HepG2 (cell line): ENCODE data around the gene RMRP. TPM values are rescaled to one million over a fixed set of nuclear protein-coding genes. Genes with fewer than 3 reads are reported as not detected.

Source experiments
- ATAC-seq: fragments of 200-7000 bp; cut with Tn5 transposase; 3 replicates; pipeline ENCODE4 v1.9.1; 2020; ENCODE audit warnings: mild to moderate bottlenecking, moderate library complexity
- BruUV-seq: library from RNA; stranded (reverse); fragments of 400-500 nt; replicated peaks from 2 replicates; lab custom pipeline; 2021; lab: Mats Ljungman, UMichigan
- CTCF ChIA-PET: fragments of 300-600 bp; formaldehyde crosslinking; extraction: SDS; loops from one replicate; lab custom pipeline; 2021; ENCODE audit warnings: low total read pairs, inconsistent platforms, low intra/inter-chr PET ratio; lab: Yijun Ruan, JAX
- POLR2A ChIA-PET: fragments of 350-600 bp; sonication (Branson Sonifier 250); formaldehyde crosslinking; loops from one replicate; lab custom pipeline; 2020; ENCODE audit warnings: antibody characterized with exemption, inconsistent platforms; lab: Yijun Ruan, JAX
- DNase-seq: peaks from one replicate; pipeline ENCODE4 v3.0.0-alpha.2; 2015; ENCODE audit warnings: low spot score
- FAIRE-seq: peaks from 3 replicates; lab custom pipeline; 2011; peaks lifted over from hg19 to GRCh38; lab: Jason Lieb, UNC
- H2AFZ ChIP-seq: one replicate; pipeline ENCODE4 v1.6.1; 2011; ENCODE audit warnings: low read length, inconsistent platforms
- H3K27ac ChIP-seq: fragments of 300-600 bp; 3 replicates; pipeline ENCODE4 v1.8.0; 2011; ENCODE audit warnings: mixed run types, mild to moderate bottlenecking, mixed read lengths, low read length, inconsistent platforms; ENCODE audit not compliant: insufficient read depth; ENCODE audit errors: extremely low read length
- H3K27me3 ChIP-seq, 2 experiments: fragments of 200-600 bp in 1 of 2; 2 replicates in 1 of 2; 3 replicates in 1 of 2; pipeline versions ENCODE4 v1.6.0 to v1.8.0; 2011; ENCODE audit warnings: low read length in 2 of 2, mild to moderate bottlenecking in 2 of 2, moderate library complexity in 2 of 2, inconsistent platforms in 1 of 2; ENCODE audit not compliant: insufficient read depth in 2 of 2, control insufficient read depth in 1 of 2
- H3K36me3 ChIP-seq, 2 experiments: fragments of 200-600 bp in 1 of 2; replicated peaks in 1 of 2; 2 replicates in 1 of 2; 3 replicates in 1 of 2; pipeline versions ENCODE4 v1.5.1 to v1.8.0; 2011; ENCODE audit warnings: low read length in 2 of 2, inconsistent platforms in 1 of 2; ENCODE audit not compliant: insufficient read depth in 2 of 2, control insufficient read depth in 1 of 2
- H3K4me1 ChIP-seq: 2 replicates; pipeline ENCODE4 v1.5.1; 2012; ENCODE audit warnings: low read length, inconsistent platforms; ENCODE audit not compliant: insufficient read depth
- H3K4me2 ChIP-seq: 2 replicates; pipeline ENCODE4 v1.6.0; 2011; ENCODE audit warnings: low read depth, low read length, inconsistent platforms
- H3K4me3 ChIP-seq, 3 experiments: fragments of 200-600 bp in 1 of 3; sonication (generic), shearing (Covaris generic) in 1 of 3; replicated peaks in 1 of 3; 2 replicates each; pipeline ENCODE4 v1.5.1; 2011 to 2016; ENCODE audit warnings: low read length in 3 of 3, inconsistent platforms in 2 of 3, low read depth in 2 of 3, mild to moderate bottlenecking in 2 of 3, control low read depth in 1 of 3, mixed read lengths in 1 of 3; ENCODE audit not compliant: insufficient read depth in 1 of 3
- H3K79me2 ChIP-seq: one replicate; pipeline ENCODE4 v1.6.1; 2011; ENCODE audit warnings: low read length, inconsistent platforms; ENCODE audit not compliant: insufficient read depth
- H3K9ac ChIP-seq: 2 replicates; pipeline ENCODE4 v1.6.0; 2011; ENCODE audit warnings: mild to moderate bottlenecking, low read depth, low read length, inconsistent platforms; ENCODE audit not compliant: insufficient read depth
- H3K9me3 ChIP-seq: 2 replicates; pipeline ENCODE4 v1.5.1; 2012; ENCODE audit warnings: mild to moderate bottlenecking, low read length
- H4K20me1 ChIP-seq: 2 replicates; pipeline ENCODE4 v1.6.0; 2011; ENCODE audit warnings: inconsistent platforms, mild to moderate bottlenecking, low read length, moderate library complexity; ENCODE audit not compliant: insufficient read depth
- RARA ChIP-seq: IDR thresholded peaks from 2 replicates; pipeline ENCODE4 v1.6.1; 2016; ENCODE audit warnings: missing genetic modification reagents, missing compliant biosample characterization
- ZNF512B ChIP-seq: sonication (generic); formaldehyde crosslinking; IDR thresholded peaks from 2 replicates; pipeline ENCODE4 v1.5.1; 2020; ENCODE audit warnings: missing genetic modification reagents, mild to moderate bottlenecking, borderline replicate concordance
- ZNF704 ChIP-seq: sonication (generic); formaldehyde crosslinking; IDR thresholded peaks from 2 replicates; pipeline ENCODE4 v1.8.1; 2023; ENCODE audit warnings: mild to moderate bottlenecking, inconsistent platforms, moderate library complexity, missing genetic modification reagents, borderline replicate concordance
- ZSCAN5A ChIP-seq: sonication (generic); formaldehyde crosslinking; IDR thresholded peaks from 2 replicates; pipeline ENCODE4 v1.8.0; 2022; ENCODE audit warnings: mild to moderate bottlenecking, missing genetic modification reagents, borderline replicate concordance
- WGBS: methylation state at CpG from one replicate; pipeline ENCODE4 v1.1.6; 2017; ENCODE audit warnings: low lambda C conversion rate; 5-methylcytosine and 5-hydroxymethylcytosine counted together
- in situ Hi-C: cut with HindIII; loops from 2 replicates; pipeline ENCODE4 v1.10.0; 2017; ENCODE audit warnings: low pct_unique_long_range_greater_than_20kb; ENCODE audit not compliant: extremely low pct_ligation_motif_present
- intact Hi-C: fragments of 100-400 bp; cut with micrococcal nuclease; formaldehyde crosslinking; loops from one replicate; pipeline ENCODE4 v1.10.0; 2022; ENCODE audit not compliant: unreplicated experiment
- polyA plus RNA-seq, 8 experiments: library from polyadenylated mRNA; depleted of rRNA in 3 of 8; stranded (reverse) in 7 of 8; unstranded in 1 of 8; fragments of >200 nt; fragmentation: Illumina TruSeq in 4 of 8; extraction: Trizol in 4 of 8; gene quantifications; 2 replicates each; pipeline versions ENCODE4 v1.2.1 to v1.2.3, GENCODE V29; 2011 to 2016; ENCODE audit warnings: low read depth in 4 of 8, missing spikeins in 1 of 8, mixed read lengths in 1 of 8; ENCODE audit not compliant: insufficient read depth in 1 of 8
- total RNA-seq, 5 experiments: library from RNA; depleted of rRNA; stranded (reverse); fragments of >200 nt; fragmentation: Illumina TruSeq; extraction: Trizol; gene quantifications; 2 replicates each; pipeline ENCODE4 v1.2.3, GENCODE V29; 2016; ENCODE audit warnings: low read depth in 1 of 5

The RMRP gene
- total and polyA plus RNA-seq, 2 of the 13 experiments (the other 11 are each of a cell fraction or from before 2014, with no cell fraction given), result 51.4 to 4,025 TPM

GRCh38 chr9:35627575-35627974 is 30.2 kb downstream of the RMRP start:
- POLR2A ChIA-PET, result no interaction called here
- no peak for FAIRE-seq

More at GRCh38 chr9:35627575-35627974, 30.2 kb downstream of the RMRP start:
- no peaks in the 10 kb centered on the region for H3K36me3 ChIP-seq
- TF ChIP-seq ZNF704 (no peak), RARA (CRISPR knock-in tag) (no peak), ZNF512B (CRISPR knock-in tag) (no peak), ZSCAN5A (CRISPR knock-in tag) (no peak)
- TF ChIP-seq, all 625 proteins: peak for 0
- H4K20me1 ChIP-seq, result no peaks in the 10 kb centered on the region
- 0% methylated on average over 2 of the region's 2 CpGs for WGBS
- DNase-seq (no peak), ATAC-seq (no peak)
- no peak overlapping the region for H3K9ac ChIP-seq
- H2AFZ ChIP-seq, result no peak overlapping the region
- intact Hi-C loops (no loop called here), in situ Hi-C loops (no loop called here)
- H3K4me2 ChIP-seq, result no peak overlapping the region
- H3K27ac ChIP-seq, result no peak overlapping the region
- H3K27me3 ChIP-seq, result no peaks in the 10 kb centered on the region; a peak in 1 of 5 replicates
- no peaks in the 10 kb centered on the region for H3K9me3 ChIP-seq
- no TSS peak for BruUV-seq
- H3K4me3 ChIP-seq, result no peak overlapping the region
- no peaks in the 10 kb centered on the region for H3K79me2 ChIP-seq
- CTCF ChIA-PET, result no interaction called here
- H3K4me1 ChIP-seq, result no peaks in the 10 kb centered on the region
